DND-41 (cell line): ENCODE measurements around the gene FHAD1.

ENCODE experiments used
- EZH2 ChIP-seq: IDR thresholded peaks from 3 replicates; pipeline ENCODE4 v1.6.1; 2012; ENCODE audit warnings: borderline replicate concordance, low read depth, mild to moderate bottlenecking, moderate library complexity, low read length, inconsistent platforms; ENCODE audit not compliant: severe bottlenecking
- TF ChIP-seq, protein P1 (sequence below): IDR thresholded peaks from 2 replicates; pipeline ENCODE4 v1.5.1; 2012; ENCODE audit warnings: borderline replicate concordance, low read length, moderate library complexity, mild to moderate bottlenecking; ENCODE audit not compliant: poor library complexity, severe bottlenecking; ENCODE audit errors: extremely low read depth

DNA sequence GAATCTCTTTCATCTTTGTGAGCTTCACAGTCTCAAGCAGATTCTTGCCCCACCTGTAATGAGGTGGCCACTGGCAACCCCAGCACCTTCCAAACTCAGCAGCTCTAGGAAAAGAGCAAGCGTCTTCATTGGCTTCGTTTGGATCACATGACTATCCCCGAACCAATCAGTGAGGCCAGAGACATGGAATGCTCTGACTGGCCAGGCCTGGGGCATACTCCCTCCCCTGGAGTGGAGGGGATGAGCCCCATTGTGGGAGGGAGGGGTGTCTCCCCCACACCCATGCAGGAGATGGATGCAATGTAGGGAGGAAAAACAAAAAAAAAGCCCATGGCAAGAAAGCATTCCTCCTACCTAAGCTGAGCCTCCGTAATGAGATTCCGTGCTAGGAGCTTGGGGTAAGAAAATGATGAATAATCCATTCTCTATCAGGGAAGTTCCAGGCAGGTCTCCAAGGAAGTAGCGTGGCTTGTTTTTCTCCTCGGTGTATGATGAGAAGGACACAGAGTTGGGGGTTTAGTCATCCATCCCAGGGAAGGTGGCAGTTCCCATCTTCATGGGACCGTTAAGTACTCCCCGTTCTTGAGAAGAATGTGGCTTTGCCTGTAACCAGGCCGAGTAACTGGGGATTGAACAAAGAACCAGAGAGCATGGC lies 32.7 kb downstream of the FHAD1 start:
- TF ChIP-seq, protein P1, sequence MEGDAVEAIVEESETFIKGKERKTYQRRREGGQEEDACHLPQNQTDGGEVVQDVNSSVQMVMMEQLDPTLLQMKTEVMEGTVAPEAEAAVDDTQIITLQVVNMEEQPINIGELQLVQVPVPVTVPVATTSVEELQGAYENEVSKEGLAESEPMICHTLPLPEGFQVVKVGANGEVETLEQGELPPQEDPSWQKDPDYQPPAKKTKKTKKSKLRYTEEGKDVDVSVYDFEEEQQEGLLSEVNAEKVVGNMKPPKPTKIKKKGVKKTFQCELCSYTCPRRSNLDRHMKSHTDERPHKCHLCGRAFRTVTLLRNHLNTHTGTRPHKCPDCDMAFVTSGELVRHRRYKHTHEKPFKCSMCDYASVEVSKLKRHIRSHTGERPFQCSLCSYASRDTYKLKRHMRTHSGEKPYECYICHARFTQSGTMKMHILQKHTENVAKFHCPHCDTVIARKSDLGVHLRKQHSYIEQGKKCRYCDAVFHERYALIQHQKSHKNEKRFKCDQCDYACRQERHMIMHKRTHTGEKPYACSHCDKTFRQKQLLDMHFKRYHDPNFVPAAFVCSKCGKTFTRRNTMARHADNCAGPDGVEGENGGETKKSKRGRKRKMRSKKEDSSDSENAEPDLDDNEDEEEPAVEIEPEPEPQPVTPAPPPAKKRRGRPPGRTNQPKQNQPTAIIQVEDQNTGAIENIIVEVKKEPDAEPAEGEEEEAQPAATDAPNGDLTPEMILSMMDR = no peak
- no peak for TF ChIP-seq EZH2
